GM12878 (cell line): ENCODE results near the gene RHBDD1.
A peak's percentile ranks its signal among the peaks of the same experiment; 100 is the strongest.

Experiments
- CBFB ChIP-seq: IDR thresholded peaks from 2 replicates; pipeline ENCODE4 v1.6.1; 2016; ENCODE audit warnings: antibody characterized with exemption, low read depth
- CHD1 ChIP-seq: IDR thresholded peaks from 2 replicates; pipeline ENCODE4 v1.6.1; 2012; ENCODE audit warnings: low read depth, low read length, improper control_type of control experiment
- CHD2 ChIP-seq: IDR thresholded peaks from 2 replicates; pipeline ENCODE4 v1.6.1; 2011; ENCODE audit warnings: low read depth, low read length, improper control_type of control experiment, borderline replicate concordance
- EGR1 ChIP-seq, 2 experiments: IDR thresholded peaks; 1 replicate in 1 of 2; 2 replicates in 1 of 2; pipeline ENCODE4 v1.6.1; 2011 to 2012; ENCODE audit warnings: low read depth in 2 of 2, low read length in 2 of 2, borderline replicate concordance in 1 of 2, mild to moderate bottlenecking in 1 of 2, moderate library complexity in 1 of 2
- EP300 ChIP-seq, 2 experiments: fragments of 150-350 bp in 1 of 2; IDR thresholded peaks; 2 replicates each; pipeline ENCODE4 v1.6.1; 2011 to 2012; ENCODE audit warnings: low read depth in 2 of 2, low read length in 2 of 2, borderline replicate concordance in 1 of 2, improper control_type of control experiment in 1 of 2, inconsistent platforms in 1 of 2; ENCODE audit not compliant: control insufficient read depth in 1 of 2
- HDAC6 ChIP-seq: fragments of 200-600 bp; sonication (generic); IDR thresholded peaks from one replicate; pipeline ENCODE4 v1.8.0; 2017; ENCODE audit warnings: antibody characterized with exemption; ENCODE audit not compliant: unreplicated experiment
- NBN ChIP-seq: fragments of 450-650 bp; IDR thresholded peaks from 2 replicates; pipeline ENCODE4 v1.6.1; 2016
- NFYB ChIP-seq: IDR thresholded peaks from 2 replicates; pipeline ENCODE4 v1.6.1; 2011; ENCODE audit warnings: low read depth, mild to moderate bottlenecking, low read length, improper control_type of control experiment, moderate library complexity; ENCODE audit not compliant: insufficient read depth
- POLR2AphosphoS2 ChIP-seq: IDR thresholded peaks from 2 replicates; pipeline ENCODE4 v1.6.1; 2011; ENCODE audit warnings: low read depth, mild to moderate bottlenecking, low read length, improper control_type of control experiment, moderate library complexity
- RCOR1 ChIP-seq: conservative IDR thresholded peaks from 2 replicates; pipeline ENCODE4 v1.6.1; 2012; ENCODE audit warnings: low read depth, low read length, improper control_type of control experiment
- SMC3 ChIP-seq: IDR thresholded peaks from 2 replicates; pipeline ENCODE4 v1.6.1; 2011; ENCODE audit warnings: low read length, improper control_type of control experiment, borderline replicate concordance
- TF ChIP-seq, protein P1 (sequence below), 3 experiments: IDR thresholded peaks in 2 of 3; conservative IDR thresholded peaks in 1 of 3; 2 replicates each; pipeline ENCODE4 v1.5.1; 2011; ENCODE audit warnings: low read depth in 3 of 3, low read length in 3 of 3, mild to moderate bottlenecking in 3 of 3, control low read depth in 2 of 3, moderate library complexity in 2 of 3, inconsistent platforms in 1 of 3, mixed read lengths in 1 of 3; ENCODE audit not compliant: control insufficient read depth in 2 of 3, insufficient read depth in 1 of 3; ENCODE audit errors: extremely low read depth in 1 of 3
- TF ChIP-seq, protein P2 (sequence below): fragments of 450-650 bp; IDR thresholded peaks from 2 replicates; pipeline ENCODE4 v1.6.1; 2018; ENCODE audit warnings: mild to moderate bottlenecking, low read depth, moderate library complexity; ENCODE audit not compliant: partially characterized antibody

DNA sequence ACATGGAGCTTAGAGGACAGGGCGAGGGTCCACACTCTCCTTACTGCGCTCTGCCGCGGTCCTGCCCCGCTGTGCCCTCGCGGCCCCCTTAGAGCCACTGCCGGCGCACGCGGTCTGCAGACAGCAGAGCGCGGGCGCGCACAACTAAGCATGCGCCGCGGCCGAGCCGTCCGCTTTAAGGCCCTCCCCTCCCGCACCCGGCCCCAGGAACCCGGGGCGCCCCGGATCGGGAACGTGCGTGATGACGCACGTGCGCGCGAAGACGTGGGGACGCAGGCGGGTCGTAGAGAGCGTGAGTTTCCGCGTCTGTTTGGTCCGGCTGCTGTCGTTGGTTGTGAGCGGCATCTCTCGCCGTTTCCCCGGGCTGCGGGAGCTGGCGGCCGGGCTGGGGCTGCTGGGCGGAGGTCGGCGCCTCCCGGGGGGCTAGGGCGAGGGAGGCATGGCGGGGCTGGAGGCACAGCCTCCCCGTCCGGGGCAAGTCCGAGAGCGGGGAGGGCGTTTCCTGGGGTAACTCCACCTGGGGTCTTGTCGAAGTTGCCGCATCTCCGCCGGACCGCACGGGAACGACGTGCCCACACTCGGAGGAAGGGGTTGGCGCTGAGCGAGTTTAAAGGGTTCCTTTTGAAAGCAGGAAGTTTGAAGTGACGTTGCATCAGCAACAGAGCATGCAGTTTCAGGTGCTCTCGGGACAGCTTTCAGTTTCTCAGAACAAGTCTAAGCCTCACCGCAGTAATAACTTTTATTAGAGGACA lies at the start of gene RHBDD1:
- peak in 1 of 2 experiments; percentile 97 for TF ChIP-seq EGR1 (IDR thresholded peaks at IDR 0.05; ENCODE audit: borderline replicate concordance in 1 of 2, low read depth in 2 of 2, low read length in 2 of 2)
- TF ChIP-seq HDAC6 = peak; percentile 83
- TF ChIP-seq, protein P1, sequence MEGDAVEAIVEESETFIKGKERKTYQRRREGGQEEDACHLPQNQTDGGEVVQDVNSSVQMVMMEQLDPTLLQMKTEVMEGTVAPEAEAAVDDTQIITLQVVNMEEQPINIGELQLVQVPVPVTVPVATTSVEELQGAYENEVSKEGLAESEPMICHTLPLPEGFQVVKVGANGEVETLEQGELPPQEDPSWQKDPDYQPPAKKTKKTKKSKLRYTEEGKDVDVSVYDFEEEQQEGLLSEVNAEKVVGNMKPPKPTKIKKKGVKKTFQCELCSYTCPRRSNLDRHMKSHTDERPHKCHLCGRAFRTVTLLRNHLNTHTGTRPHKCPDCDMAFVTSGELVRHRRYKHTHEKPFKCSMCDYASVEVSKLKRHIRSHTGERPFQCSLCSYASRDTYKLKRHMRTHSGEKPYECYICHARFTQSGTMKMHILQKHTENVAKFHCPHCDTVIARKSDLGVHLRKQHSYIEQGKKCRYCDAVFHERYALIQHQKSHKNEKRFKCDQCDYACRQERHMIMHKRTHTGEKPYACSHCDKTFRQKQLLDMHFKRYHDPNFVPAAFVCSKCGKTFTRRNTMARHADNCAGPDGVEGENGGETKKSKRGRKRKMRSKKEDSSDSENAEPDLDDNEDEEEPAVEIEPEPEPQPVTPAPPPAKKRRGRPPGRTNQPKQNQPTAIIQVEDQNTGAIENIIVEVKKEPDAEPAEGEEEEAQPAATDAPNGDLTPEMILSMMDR (IDR thresholded peaks at IDR 0.05 in 2 of 3, conservative IDR thresholded peaks at IDR 0.05 in 1 of 3; ENCODE audit: control insufficient read depth in 2 of 3, extremely low read depth in 1 of 3, insufficient read depth in 1 of 3, low read depth in 3 of 3, low read length in 3 of 3) = no peak
- TF ChIP-seq POLR2AphosphoS2 = peak; percentile 76
- no peak for TF ChIP-seq RCOR1
- no peak for TF ChIP-seq NFYB
- TF ChIP-seq EP300 (IDR thresholded peaks at IDR 0.05; ENCODE audit: borderline replicate concordance in 1 of 2, control insufficient read depth in 1 of 2, low read depth in 2 of 2, low read length in 2 of 2) = peak; percentile 36 to 49
- TF ChIP-seq NBN = peak; percentile 86
- no peak; the same call in 1 of the 2 replicates for TF ChIP-seq SMC3
- peak; percentile 41; the same call in 1 of the 2 replicates for TF ChIP-seq CHD2
- no peak for TF ChIP-seq CHD1
- TF ChIP-seq, protein P2, sequence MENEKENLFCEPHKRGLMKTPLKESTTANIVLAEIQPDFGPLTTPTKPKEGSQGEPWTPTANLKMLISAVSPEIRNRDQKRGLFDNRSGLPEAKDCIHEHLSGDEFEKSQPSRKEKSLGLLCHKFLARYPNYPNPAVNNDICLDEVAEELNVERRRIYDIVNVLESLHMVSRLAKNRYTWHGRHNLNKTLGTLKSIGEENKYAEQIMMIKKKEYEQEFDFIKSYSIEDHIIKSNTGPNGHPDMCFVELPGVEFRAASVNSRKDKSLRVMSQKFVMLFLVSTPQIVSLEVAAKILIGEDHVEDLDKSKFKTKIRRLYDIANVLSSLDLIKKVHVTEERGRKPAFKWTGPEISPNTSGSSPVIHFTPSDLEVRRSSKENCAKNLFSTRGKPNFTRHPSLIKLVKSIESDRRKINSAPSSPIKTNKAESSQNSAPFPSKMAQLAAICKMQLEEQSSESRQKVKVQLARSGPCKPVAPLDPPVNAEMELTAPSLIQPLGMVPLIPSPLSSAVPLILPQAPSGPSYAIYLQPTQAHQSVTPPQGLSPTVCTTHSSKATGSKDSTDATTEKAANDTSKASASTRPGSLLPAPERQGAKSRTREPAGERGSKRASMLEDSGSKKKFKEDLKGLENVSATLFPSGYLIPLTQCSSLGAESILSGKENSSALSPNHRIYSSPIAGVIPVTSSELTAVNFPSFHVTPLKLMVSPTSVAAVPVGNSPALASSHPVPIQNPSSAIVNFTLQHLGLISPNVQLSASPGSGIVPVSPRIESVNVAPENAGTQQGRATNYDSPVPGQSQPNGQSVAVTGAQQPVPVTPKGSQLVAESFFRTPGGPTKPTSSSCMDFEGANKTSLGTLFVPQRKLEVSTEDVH = no peak
- peak; percentile 22 for TF ChIP-seq CBFB
